ENCODE measurements around the gene GPR148. TPM values are rescaled to one million over a fixed set of nuclear protein-coding genes. Genes with fewer than 3 reads are reported as not detected.
"Not testable (repeated sequence)": the region's sequence is repeated elsewhere in the genome, so short reads cannot be mapped to it uniquely, and the experiment has no call there.

Gene GPR148
- total RNA-seq, 1 donor, result not detected

DNA sequence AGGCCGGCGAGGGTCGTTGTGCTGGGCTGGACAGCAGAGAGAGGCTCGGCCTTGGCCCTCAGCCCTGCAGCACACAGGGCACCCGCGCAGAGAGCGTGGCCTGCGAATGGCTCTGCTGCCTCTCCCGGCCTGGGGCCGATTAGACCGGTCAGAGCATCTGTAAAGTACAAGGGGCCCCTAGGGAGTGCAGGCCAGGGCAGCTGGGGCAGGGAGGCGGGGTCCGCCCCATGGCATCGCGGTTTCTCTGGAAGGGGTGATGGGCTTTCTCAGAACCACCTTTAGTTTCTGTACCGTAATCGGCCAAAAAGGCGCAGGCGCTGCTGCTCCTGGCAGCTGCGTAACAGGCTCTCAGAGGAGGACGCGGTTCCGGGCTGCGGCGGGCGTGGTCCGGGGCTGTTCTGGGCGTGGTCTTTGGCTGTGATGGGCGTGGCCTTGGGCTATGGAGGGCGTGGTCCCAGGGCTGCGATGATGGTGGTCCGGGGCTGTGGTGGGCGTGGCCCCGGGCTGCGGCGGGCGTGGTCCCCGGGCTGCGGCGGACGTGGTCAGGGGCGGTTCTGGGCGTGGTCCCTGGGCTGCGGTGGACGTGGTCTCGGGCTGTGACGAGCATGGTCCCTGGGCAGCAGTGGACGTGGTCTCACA is 1.5 kb upstream of the GPR148 start:
- TF ChIP-seq, protein P1, sequence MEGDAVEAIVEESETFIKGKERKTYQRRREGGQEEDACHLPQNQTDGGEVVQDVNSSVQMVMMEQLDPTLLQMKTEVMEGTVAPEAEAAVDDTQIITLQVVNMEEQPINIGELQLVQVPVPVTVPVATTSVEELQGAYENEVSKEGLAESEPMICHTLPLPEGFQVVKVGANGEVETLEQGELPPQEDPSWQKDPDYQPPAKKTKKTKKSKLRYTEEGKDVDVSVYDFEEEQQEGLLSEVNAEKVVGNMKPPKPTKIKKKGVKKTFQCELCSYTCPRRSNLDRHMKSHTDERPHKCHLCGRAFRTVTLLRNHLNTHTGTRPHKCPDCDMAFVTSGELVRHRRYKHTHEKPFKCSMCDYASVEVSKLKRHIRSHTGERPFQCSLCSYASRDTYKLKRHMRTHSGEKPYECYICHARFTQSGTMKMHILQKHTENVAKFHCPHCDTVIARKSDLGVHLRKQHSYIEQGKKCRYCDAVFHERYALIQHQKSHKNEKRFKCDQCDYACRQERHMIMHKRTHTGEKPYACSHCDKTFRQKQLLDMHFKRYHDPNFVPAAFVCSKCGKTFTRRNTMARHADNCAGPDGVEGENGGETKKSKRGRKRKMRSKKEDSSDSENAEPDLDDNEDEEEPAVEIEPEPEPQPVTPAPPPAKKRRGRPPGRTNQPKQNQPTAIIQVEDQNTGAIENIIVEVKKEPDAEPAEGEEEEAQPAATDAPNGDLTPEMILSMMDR (IDR thresholded peaks at IDR 0.05; ENCODE audit: insufficient read depth, low read depth, low read length), result no peak
- H3K4me3 ChIP-seq (ENCODE audit: low read depth, low read length), result peak overlapping the region; percentile 64
- DNase-seq (ENCODE audit: low read depth), result peak; percentile 56

GRCh38 chr2:130728007-130728454 is 839 bp upstream of the GPR148 start:
- TF ChIP-seq, protein P1 (IDR thresholded peaks at IDR 0.05; ENCODE audit: insufficient read depth, low read depth, low read length), result no peak
- H3K4me3 ChIP-seq (ENCODE audit: low read depth, low read length), result peak overlapping the region; percentile 64
- no peak for DNase-seq (ENCODE audit: low read depth)

DNA sequence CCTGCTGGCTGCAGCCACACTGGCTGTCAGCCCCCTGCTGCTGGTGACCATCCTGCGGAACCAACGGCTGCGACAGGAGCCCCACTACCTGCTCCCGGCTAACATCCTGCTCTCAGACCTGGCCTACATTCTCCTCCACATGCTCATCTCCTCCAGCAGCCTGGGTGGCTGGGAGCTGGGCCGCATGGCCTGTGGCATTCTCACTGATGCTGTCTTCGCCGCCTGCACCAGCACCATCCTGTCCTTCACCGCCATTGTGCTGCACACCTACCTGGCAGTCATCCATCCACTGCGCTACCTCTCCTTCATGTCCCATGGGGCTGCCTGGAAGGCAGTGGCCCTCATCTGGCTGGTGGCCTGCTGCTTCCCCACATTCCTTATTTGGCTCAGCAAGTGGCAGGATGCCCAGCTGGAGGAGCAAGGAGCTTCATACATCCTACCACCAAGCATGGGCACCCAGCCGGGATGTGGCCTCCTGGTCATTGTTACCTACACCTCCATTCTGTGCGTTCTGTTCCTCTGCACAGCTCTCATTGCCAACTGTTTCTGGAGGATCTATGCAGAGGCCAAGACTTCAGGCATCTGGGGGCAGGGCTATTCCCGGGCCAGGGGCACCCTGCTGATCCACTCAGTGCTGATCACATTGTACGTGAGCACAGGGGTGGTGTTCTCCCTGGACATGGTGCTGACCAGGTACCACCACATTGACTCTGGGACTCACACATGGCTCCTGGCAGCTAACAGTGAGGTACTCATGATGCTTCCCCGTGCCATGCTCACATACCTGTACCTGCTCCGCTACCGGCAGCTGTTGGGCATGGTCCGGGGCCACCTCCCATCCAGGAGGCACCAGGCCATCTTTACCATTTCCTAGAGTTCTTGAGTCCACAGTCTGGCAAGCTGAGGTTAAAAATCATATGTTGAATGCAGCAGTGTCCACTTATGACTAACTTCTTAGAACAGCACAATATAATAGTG is 741 bp downstream of the GPR148 start:
- no peak overlapping the region for H3K4me3 ChIP-seq (ENCODE audit: low read depth, low read length)
- DNase-seq (ENCODE audit: low read depth), result no peak
- TF ChIP-seq, protein P1 (IDR thresholded peaks at IDR 0.05; ENCODE audit: insufficient read depth, low read depth, low read length), result no peak

DNA sequence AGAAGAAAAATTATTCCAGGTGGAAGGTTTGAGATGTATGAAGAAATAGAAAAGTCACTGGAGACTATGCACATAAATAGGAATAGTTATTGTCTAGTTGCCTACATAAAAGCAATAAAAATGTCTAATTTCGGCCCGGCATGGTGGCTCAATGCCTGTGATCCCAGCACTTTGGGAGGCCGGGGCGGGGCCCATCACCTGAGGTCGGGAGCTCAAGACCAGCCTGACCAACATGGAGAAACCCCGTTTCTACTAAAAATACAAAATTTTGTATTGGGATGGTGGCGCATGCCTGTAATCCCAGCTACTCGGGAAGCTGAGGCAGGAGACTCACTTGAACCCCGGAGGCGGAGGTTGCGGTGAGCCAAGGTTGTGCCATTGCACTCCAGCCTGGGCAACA is 3.4 kb downstream of the GPR148 start:
- not testable (repeated sequence) for DNase-seq (ENCODE audit: low read depth); H3K4me3 ChIP-seq (ENCODE audit: low read depth, low read length)

DNA sequence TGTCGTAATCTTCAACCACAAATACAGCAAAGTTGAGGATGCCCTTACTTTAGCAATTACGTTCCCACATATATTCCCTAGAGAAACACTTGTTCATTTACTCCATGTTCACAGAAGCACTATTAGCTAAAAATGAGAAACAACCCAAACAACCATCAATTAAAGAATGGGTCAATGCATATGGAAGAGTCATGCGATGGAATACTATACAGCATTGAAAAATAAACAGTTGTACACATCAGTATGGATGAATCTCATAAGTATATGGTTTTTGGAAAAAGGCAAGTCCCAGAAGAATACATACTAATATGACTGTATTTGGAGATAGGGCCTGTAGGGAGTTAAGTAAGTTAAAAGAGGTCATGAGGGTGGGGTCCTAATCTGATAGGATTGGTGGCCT is 6.3 kb downstream of the GPR148 start:
- H3K4me3 ChIP-seq (ENCODE audit: low read depth, low read length), result no peak overlapping the region
- TF ChIP-seq, protein P1 (IDR thresholded peaks at IDR 0.05; ENCODE audit: insufficient read depth, low read depth, low read length), result no peak
- no peak for DNase-seq (ENCODE audit: low read depth)

DNA sequence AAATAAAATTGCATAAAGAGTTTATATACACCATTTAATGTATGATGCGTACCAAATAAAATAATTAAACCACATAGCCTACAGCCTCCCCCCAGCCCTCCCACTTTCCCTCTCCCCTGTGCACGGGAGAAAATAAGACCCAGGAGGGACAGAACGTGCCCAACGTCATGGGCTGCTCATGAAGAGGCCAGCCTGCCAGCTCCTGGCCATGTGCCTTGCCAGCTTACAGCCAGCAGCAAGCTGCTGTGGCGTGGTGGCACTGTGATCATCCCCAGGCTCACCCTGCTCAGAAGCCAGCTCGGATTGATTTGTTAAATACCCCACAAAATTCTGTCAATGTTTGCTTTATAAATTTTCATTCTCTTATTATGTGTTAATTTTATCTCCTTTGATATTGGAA is 7.6 kb downstream of the GPR148 start:
- no peak overlapping the region for H3K4me3 ChIP-seq (ENCODE audit: low read depth, low read length)
- no peak for DNase-seq (ENCODE audit: low read depth)
- TF ChIP-seq, protein P1 (IDR thresholded peaks at IDR 0.05; ENCODE audit: insufficient read depth, low read depth, low read length), result no peak

GRCh38 chr2:130737592-130737991 is 8.7 kb downstream of the GPR148 start:
- TF ChIP-seq, protein P1 (IDR thresholded peaks at IDR 0.05; ENCODE audit: insufficient read depth, low read depth, low read length), result no peak
- no peak for DNase-seq (ENCODE audit: low read depth)
- H3K4me3 ChIP-seq (ENCODE audit: low read depth, low read length), result no peak overlapping the region

Measured in fibroblast of villous mesenchyme (primary cell).